ENCODE measurements around the gene CCDC97. TPM values are rescaled to one million over a fixed set of nuclear protein-coding genes. Genes with fewer than 3 reads are reported as not detected.

The CCDC97 gene
- total RNA-seq, 1 experiment from 2014 or later: 23.0 TPM

DNA sequence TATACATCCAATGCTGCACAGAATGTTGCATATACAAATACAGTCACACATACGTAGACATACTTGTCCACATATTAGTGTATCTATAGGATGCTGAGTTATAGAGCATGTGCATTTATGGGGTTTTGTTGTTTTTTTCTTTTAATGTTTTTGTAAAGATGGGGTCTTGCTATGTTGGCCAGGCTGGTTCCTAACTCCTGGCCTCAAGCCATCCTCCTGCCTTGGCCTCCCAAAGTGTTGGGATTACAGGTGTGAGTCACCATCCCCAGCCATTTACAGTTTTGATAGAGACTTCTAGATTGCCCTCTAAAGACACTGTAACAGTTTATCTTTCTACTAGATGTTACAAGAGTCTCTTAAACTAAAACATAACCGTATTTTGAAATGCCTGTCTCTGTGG is 31.5 kb upstream of the CCDC97 start:
- RAD21 ChIA-PET (ENCODE audit: low non-redundant PET in 1 of 2, low total read pairs in 2 of 2, uncharacterized antibody in 2 of 2, unreplicated experiment in 2 of 2): no interaction called here
- ATAC-seq: no peak

More for the DNA sequence above, 31.5 kb upstream of the CCDC97 start:
- H4K20me1 ChIP-seq (ENCODE audit: insufficient read depth): no peaks in the 10 kb centered on the region
- POLR2A ChIA-PET: no interaction called here
- no peaks in the 10 kb centered on the region for H3K9me2 ChIP-seq (ENCODE audit: insufficient read depth)
- no peak overlapping the region for H3K9ac ChIP-seq (ENCODE audit: low read length)
- CTCF ChIA-PET: no interaction called here
- H3K27ac ChIP-seq (ENCODE audit: low read depth, low read length): no peak overlapping the region
- DNase-seq (ENCODE audit: low read depth, low spot score): no peak
- intact Hi-C loops (cut with micrococcal nuclease): no loop called here
- TF ChIP-seq CBX3 (IDR thresholded peaks at IDR 0.05; ENCODE audit: low read depth) (no peak), SIN3A (IDR thresholded peaks at IDR 0.05; ENCODE audit: low read depth) (no peak), SP1 (IDR thresholded peaks at IDR 0.05; ENCODE audit: low read depth) (no peak), ZNF274 (IDR thresholded peaks at IDR 0.05; ENCODE audit: low read depth, low read length) (no peak), EZH2phosphoT487 (IDR thresholded peaks at IDR 0.05; ENCODE audit: borderline replicate concordance) (no peak), TCF7L2 (IDR thresholded peaks at IDR 0.05; ENCODE audit: borderline replicate concordance, extremely low read depth, insufficient read depth, insufficient read length) (no peak), SRF (IDR thresholded peaks at IDR 0.05; ENCODE audit: low read depth) (no peak), ELF1 (IDR thresholded peaks at IDR 0.05; ENCODE audit: borderline replicate concordance, low read depth) (no peak), RAD21 (IDR thresholded peaks at IDR 0.05; ENCODE audit: low read depth) (no peak), POLR2AphosphoS5 (IDR thresholded peaks at IDR 0.05; ENCODE audit: low read depth, low read length) (no peak), ZFX (IDR thresholded peaks at IDR 0.05) (no peak)
- TF ChIP-seq, protein P1, sequence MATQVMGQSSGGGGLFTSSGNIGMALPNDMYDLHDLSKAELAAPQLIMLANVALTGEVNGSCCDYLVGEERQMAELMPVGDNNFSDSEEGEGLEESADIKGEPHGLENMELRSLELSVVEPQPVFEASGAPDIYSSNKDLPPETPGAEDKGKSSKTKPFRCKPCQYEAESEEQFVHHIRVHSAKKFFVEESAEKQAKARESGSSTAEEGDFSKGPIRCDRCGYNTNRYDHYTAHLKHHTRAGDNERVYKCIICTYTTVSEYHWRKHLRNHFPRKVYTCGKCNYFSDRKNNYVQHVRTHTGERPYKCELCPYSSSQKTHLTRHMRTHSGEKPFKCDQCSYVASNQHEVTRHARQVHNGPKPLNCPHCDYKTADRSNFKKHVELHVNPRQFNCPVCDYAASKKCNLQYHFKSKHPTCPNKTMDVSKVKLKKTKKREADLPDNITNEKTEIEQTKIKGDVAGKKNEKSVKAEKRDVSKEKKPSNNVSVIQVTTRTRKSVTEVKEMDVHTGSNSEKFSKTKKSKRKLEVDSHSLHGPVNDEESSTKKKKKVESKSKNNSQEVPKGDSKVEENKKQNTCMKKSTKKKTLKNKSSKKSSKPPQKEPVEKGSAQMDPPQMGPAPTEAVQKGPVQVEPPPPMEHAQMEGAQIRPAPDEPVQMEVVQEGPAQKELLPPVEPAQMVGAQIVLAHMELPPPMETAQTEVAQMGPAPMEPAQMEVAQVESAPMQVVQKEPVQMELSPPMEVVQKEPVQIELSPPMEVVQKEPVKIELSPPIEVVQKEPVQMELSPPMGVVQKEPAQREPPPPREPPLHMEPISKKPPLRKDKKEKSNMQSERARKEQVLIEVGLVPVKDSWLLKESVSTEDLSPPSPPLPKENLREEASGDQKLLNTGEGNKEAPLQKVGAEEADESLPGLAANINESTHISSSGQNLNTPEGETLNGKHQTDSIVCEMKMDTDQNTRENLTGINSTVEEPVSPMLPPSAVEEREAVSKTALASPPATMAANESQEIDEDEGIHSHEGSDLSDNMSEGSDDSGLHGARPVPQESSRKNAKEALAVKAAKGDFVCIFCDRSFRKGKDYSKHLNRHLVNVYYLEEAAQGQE (IDR thresholded peaks at IDR 0.05; ENCODE audit: low read depth): no peak
- TF ChIP-seq, protein P2, sequence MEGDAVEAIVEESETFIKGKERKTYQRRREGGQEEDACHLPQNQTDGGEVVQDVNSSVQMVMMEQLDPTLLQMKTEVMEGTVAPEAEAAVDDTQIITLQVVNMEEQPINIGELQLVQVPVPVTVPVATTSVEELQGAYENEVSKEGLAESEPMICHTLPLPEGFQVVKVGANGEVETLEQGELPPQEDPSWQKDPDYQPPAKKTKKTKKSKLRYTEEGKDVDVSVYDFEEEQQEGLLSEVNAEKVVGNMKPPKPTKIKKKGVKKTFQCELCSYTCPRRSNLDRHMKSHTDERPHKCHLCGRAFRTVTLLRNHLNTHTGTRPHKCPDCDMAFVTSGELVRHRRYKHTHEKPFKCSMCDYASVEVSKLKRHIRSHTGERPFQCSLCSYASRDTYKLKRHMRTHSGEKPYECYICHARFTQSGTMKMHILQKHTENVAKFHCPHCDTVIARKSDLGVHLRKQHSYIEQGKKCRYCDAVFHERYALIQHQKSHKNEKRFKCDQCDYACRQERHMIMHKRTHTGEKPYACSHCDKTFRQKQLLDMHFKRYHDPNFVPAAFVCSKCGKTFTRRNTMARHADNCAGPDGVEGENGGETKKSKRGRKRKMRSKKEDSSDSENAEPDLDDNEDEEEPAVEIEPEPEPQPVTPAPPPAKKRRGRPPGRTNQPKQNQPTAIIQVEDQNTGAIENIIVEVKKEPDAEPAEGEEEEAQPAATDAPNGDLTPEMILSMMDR (IDR thresholded peaks at IDR 0.05 in 2 of 3, conservative IDR thresholded peaks at IDR 0.05 in 1 of 3; ENCODE audit: borderline replicate concordance in 1 of 3, insufficient read depth in 1 of 3, low read depth in 2 of 3, low read length in 2 of 3): no peak
- no peak overlapping the region for H2AFZ ChIP-seq (ENCODE audit: low read depth, low read length, poor library complexity, severe bottlenecking)
- no peak overlapping the region for H3K4me3 ChIP-seq (replicated peaks in 1 of 2; ENCODE audit: low read depth in 1 of 2, low read length in 2 of 2)
- no peaks in the 10 kb centered on the region for H3K4me1 ChIP-seq (ENCODE audit: control insufficient read depth in 1 of 2, insufficient read depth in 2 of 2, low read length in 2 of 2)
- peaks cover 84 to 92% of the 10 kb centered on the region in 2 experiments for H3K36me3 ChIP-seq (ENCODE audit: control insufficient read depth in 1 of 2, insufficient read depth in 2 of 2, low read length in 2 of 2)
- H3K79me2 ChIP-seq (ENCODE audit: insufficient read depth, low read length): peaks cover 49% of the 10 kb centered on the region; the same call in 1 of the 2 replicates
- H3K9me3 ChIP-seq (ENCODE audit: control insufficient read depth in 1 of 2, insufficient read depth in 1 of 2, low read depth in 1 of 2, low read length in 2 of 2): no peaks in the 10 kb centered on the region
- no peaks in the 10 kb centered on the region for H3K27me3 ChIP-seq (ENCODE audit: insufficient read depth, low read length)
- no peak overlapping the region for H3K4me2 ChIP-seq (ENCODE audit: low read length)
- no TSS peak for BruUV-seq (replicated peaks)

Data from HCT116 (cell line).